HepG2 (cell line): ENCODE data around the gene KRT36. TPM values are rescaled to one million over a fixed set of nuclear protein-coding genes. Genes with fewer than 3 reads are reported as not detected.

ENCODE experiments used
- ARID2 ChIP-seq: sonication (generic); formaldehyde crosslinking; IDR thresholded peaks from 2 replicates; pipeline ENCODE4 v1.8.1; 2022; ENCODE audit warnings: mild to moderate bottlenecking, missing genetic modification reagents, borderline replicate concordance
- IRF2 ChIP-seq: IDR thresholded peaks from 2 replicates; pipeline ENCODE4 v1.6.1; 2018; ENCODE audit warnings: missing genetic modification reagents, missing compliant biosample characterization
- SMYD3 ChIP-seq: sonication (generic); formaldehyde crosslinking; IDR thresholded peaks from 2 replicates; pipeline ENCODE4 v1.8.1; 2023; ENCODE audit warnings: mild to moderate bottlenecking, missing genetic modification reagents
- THAP11 ChIP-seq: IDR thresholded peaks from 2 replicates; pipeline ENCODE4 v1.6.1; 2016; ENCODE audit warnings: missing biosample characterization, missing genetic modification reagents
- ZBTB7B ChIP-seq: sonication (generic); formaldehyde crosslinking; IDR thresholded peaks from 2 replicates; pipeline ENCODE4 v1.4.0; 2020; ENCODE audit warnings: missing genetic modification reagents
- ZNF567 ChIP-seq: sonication (generic); formaldehyde crosslinking; IDR thresholded peaks from 2 replicates; pipeline ENCODE4 v1.8.1; 2023; ENCODE audit warnings: mild to moderate bottlenecking, missing genetic modification reagents, borderline replicate concordance
- ZNF761 ChIP-seq: sonication (generic); formaldehyde crosslinking; conservative IDR thresholded peaks from 2 replicates; pipeline ENCODE4 v1.4.0; 2020; ENCODE audit warnings: mild to moderate bottlenecking, missing genetic modification reagents
- polyA plus RNA-seq, 8 experiments: library from polyadenylated mRNA; depleted of rRNA in 3 of 8; stranded (reverse) in 7 of 8; unstranded in 1 of 8; fragments of >200 nt; fragmentation: Illumina TruSeq in 4 of 8; extraction: Trizol in 4 of 8; gene quantifications; 2 replicates each; pipeline versions ENCODE4 v1.2.1 to v1.2.3, GENCODE V29; 2011 to 2016; ENCODE audit warnings: low read depth in 4 of 8, missing spikeins in 1 of 8, mixed read lengths in 1 of 8; ENCODE audit not compliant: insufficient read depth in 1 of 8
- total RNA-seq, 5 experiments: library from RNA; depleted of rRNA; stranded (reverse); fragments of >200 nt; fragmentation: Illumina TruSeq; extraction: Trizol; gene quantifications; 2 replicates each; pipeline ENCODE4 v1.2.3, GENCODE V29; 2016; ENCODE audit warnings: low read depth in 1 of 5
- TF ChIP-seq, protein P1 (sequence below): sonication (generic); formaldehyde crosslinking; IDR thresholded peaks from 2 replicates; pipeline ENCODE4 v1.4.0; 2020; ENCODE audit warnings: missing genetic modification reagents
- TF ChIP-seq, protein P2 (sequence below): sonication (generic); formaldehyde crosslinking; IDR thresholded peaks from 2 replicates; pipeline ENCODE4 v1.4.0; 2020; ENCODE audit warnings: missing genetic modification reagents

KRT36 gene
- total and polyA plus RNA-seq, 2 of the 13 experiments (the other 11 are each of a cell fraction or from before 2014, with no cell fraction given): not detected

- TF ChIP-seq SMYD3 (CRISPR knock-in tag): no peak
- TF ChIP-seq ZBTB7B (CRISPR knock-in tag): no peak
- TF ChIP-seq ZNF567 (CRISPR knock-in tag): no peak
- TF ChIP-seq IRF2 (CRISPR knock-in tag): no peak
- no peak for TF ChIP-seq THAP11
- TF ChIP-seq ARID2: no peak
- no peak for TF ChIP-seq ZNF761
- TF ChIP-seq, protein P1, sequence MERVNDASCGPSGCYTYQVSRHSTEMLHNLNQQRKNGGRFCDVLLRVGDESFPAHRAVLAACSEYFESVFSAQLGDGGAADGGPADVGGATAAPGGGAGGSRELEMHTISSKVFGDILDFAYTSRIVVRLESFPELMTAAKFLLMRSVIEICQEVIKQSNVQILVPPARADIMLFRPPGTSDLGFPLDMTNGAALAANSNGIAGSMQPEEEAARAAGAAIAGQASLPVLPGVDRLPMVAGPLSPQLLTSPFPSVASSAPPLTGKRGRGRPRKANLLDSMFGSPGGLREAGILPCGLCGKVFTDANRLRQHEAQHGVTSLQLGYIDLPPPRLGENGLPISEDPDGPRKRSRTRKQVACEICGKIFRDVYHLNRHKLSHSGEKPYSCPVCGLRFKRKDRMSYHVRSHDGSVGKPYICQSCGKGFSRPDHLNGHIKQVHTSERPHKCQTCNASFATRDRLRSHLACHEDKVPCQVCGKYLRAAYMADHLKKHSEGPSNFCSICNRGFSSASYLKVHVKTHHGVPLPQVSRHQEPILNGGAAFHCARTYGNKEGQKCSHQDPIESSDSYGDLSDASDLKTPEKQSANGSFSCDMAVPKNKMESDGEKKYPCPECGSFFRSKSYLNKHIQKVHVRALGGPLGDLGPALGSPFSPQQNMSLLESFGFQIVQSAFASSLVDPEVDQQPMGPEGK (CRISPR knock-in tag): no peak
- TF ChIP-seq, protein P2, sequence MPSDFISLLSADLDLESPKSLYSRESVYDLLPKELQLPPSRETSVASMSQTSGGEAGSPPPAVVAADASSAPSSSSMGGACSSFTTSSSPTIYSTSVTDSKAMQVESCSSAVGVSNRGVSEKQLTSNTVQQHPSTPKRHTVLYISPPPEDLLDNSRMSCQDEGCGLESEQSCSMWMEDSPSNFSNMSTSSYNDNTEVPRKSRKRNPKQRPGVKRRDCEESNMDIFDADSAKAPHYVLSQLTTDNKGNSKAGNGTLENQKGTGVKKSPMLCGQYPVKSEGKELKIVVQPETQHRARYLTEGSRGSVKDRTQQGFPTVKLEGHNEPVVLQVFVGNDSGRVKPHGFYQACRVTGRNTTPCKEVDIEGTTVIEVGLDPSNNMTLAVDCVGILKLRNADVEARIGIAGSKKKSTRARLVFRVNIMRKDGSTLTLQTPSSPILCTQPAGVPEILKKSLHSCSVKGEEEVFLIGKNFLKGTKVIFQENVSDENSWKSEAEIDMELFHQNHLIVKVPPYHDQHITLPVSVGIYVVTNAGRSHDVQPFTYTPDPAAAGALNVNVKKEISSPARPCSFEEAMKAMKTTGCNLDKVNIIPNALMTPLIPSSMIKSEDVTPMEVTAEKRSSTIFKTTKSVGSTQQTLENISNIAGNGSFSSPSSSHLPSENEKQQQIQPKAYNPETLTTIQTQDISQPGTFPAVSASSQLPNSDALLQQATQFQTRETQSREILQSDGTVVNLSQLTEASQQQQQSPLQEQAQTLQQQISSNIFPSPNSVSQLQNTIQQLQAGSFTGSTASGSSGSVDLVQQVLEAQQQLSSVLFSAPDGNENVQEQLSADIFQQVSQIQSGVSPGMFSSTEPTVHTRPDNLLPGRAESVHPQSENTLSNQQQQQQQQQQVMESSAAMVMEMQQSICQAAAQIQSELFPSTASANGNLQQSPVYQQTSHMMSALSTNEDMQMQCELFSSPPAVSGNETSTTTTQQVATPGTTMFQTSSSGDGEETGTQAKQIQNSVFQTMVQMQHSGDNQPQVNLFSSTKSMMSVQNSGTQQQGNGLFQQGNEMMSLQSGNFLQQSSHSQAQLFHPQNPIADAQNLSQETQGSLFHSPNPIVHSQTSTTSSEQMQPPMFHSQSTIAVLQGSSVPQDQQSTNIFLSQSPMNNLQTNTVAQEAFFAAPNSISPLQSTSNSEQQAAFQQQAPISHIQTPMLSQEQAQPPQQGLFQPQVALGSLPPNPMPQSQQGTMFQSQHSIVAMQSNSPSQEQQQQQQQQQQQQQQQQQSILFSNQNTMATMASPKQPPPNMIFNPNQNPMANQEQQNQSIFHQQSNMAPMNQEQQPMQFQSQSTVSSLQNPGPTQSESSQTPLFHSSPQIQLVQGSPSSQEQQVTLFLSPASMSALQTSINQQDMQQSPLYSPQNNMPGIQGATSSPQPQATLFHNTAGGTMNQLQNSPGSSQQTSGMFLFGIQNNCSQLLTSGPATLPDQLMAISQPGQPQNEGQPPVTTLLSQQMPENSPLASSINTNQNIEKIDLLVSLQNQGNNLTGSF (CRISPR knock-in tag): no peak
These were observed 49.1 kb downstream of the KRT36 start, which contains the start of gene KRT38 (continued) for GRCh38 chr17:41440531-41441033.
